ENCODE measurements around the gene NGDN.

The NGDN gene

GRCh38 chr14:23524954-23525353 is 55.5 kb downstream of the NGDN start:
- H4K20me1 ChIP-seq (ENCODE audit: low read depth, low read length), result no peaks in the 10 kb centered on the region
- TF ChIP-seq, protein P1, sequence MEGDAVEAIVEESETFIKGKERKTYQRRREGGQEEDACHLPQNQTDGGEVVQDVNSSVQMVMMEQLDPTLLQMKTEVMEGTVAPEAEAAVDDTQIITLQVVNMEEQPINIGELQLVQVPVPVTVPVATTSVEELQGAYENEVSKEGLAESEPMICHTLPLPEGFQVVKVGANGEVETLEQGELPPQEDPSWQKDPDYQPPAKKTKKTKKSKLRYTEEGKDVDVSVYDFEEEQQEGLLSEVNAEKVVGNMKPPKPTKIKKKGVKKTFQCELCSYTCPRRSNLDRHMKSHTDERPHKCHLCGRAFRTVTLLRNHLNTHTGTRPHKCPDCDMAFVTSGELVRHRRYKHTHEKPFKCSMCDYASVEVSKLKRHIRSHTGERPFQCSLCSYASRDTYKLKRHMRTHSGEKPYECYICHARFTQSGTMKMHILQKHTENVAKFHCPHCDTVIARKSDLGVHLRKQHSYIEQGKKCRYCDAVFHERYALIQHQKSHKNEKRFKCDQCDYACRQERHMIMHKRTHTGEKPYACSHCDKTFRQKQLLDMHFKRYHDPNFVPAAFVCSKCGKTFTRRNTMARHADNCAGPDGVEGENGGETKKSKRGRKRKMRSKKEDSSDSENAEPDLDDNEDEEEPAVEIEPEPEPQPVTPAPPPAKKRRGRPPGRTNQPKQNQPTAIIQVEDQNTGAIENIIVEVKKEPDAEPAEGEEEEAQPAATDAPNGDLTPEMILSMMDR (IDR thresholded peaks at IDR 0.05; ENCODE audit: insufficient read depth, low read length, poor library complexity, severe bottlenecking), result no peak
- no peak for TF ChIP-seq EZH2phosphoT487 (conservative IDR thresholded peaks at IDR 0.05; ENCODE audit: low read length)
- no peak overlapping the region for H3K4me2 ChIP-seq (ENCODE audit: low read depth, low read length, poor library complexity, severe bottlenecking)
- no peak overlapping the region for H3K4me3 ChIP-seq (ENCODE audit: insufficient read depth, low read length, poor library complexity, severe bottlenecking)
- no peaks in the 10 kb centered on the region for H3K36me3 ChIP-seq (ENCODE audit: low read length)
- H3K9ac ChIP-seq (ENCODE audit: low read length), result no peak overlapping the region
- no peaks in the 10 kb centered on the region for H3F3A ChIP-seq (ENCODE audit: insufficient read depth)
- no peak overlapping the region for H3K27ac ChIP-seq (ENCODE audit: low read depth, low read length)
- no peak overlapping the region for H2AFZ ChIP-seq (ENCODE audit: low read depth, low read length, severe bottlenecking)
- H3K9me3 ChIP-seq (ENCODE audit: insufficient read depth, low read length), result no peaks in the 10 kb centered on the region
- H3K79me2 ChIP-seq (ENCODE audit: insufficient read depth, low read length), result no peaks in the 10 kb centered on the region
- H3K9me2 ChIP-seq (replicated peaks; ENCODE audit: insufficient read depth, low read length), result no peaks in the 10 kb centered on the region
- H3K27me3 ChIP-seq (ENCODE audit: low read length), result no peaks in the 10 kb centered on the region

DNA sequence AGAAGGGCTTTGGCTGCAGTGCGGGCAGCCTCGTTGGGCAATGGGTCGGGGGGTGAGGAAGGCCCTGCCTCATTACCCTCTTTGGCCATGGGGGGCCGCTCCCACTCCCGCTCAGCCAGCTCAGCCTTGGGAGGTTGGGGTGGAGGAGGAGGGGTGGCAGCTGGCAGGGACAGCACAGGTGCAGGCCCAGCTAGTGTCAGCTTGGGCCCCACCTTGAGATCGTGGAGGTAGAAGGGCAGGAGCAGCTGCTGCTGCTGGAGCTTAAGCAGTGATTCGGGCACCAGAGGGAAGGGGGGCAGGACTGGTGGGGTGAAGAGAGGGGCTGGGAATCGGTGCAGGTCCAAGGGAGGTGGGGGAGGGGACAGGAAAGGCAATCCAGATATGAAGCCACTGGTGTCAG is 56.1 kb downstream of the NGDN start:
- H3K79me2 ChIP-seq (ENCODE audit: insufficient read depth, low read length), result no peaks in the 10 kb centered on the region
- H2AFZ ChIP-seq (ENCODE audit: low read depth, low read length, severe bottlenecking), result no peak overlapping the region
- H3K9ac ChIP-seq (ENCODE audit: low read length), result no peak overlapping the region
- no peak for TF ChIP-seq EZH2phosphoT487 (conservative IDR thresholded peaks at IDR 0.05; ENCODE audit: low read length)
- TF ChIP-seq, protein P1 (IDR thresholded peaks at IDR 0.05; ENCODE audit: insufficient read depth, low read length, poor library complexity, severe bottlenecking), result no peak
- H3F3A ChIP-seq (ENCODE audit: insufficient read depth), result no peaks in the 10 kb centered on the region
- no peaks in the 10 kb centered on the region for H3K9me2 ChIP-seq (replicated peaks; ENCODE audit: insufficient read depth, low read length)
- no peaks in the 10 kb centered on the region for H4K20me1 ChIP-seq (ENCODE audit: low read depth, low read length)
- no peak overlapping the region for H3K4me3 ChIP-seq (ENCODE audit: insufficient read depth, low read length, poor library complexity, severe bottlenecking)
- no peak overlapping the region for H3K4me2 ChIP-seq (ENCODE audit: low read depth, low read length, poor library complexity, severe bottlenecking)
- no peaks in the 10 kb centered on the region for H3K36me3 ChIP-seq (ENCODE audit: low read length)
- no peaks in the 10 kb centered on the region for H3K27me3 ChIP-seq (ENCODE audit: low read length)
- no peaks in the 10 kb centered on the region for H3K9me3 ChIP-seq (ENCODE audit: insufficient read depth, low read length)
- no peak overlapping the region for H3K27ac ChIP-seq (ENCODE audit: low read depth, low read length)

All from SU-DHL-6 (cell line).